ENCODE results near the gene GET4. TPM values are rescaled to one million over a fixed set of nuclear protein-coding genes. Genes with fewer than 3 reads are reported as not detected.
A peak's percentile ranks its signal among the peaks of the same experiment; 100 is the strongest.
"Not testable (repeated sequence)": the region's sequence is repeated elsewhere in the genome, so short reads cannot be mapped to it uniquely, and the experiment has no call there.

Gene GET4
- total RNA-seq, 1 donor: 17.7 TPM

DNA sequence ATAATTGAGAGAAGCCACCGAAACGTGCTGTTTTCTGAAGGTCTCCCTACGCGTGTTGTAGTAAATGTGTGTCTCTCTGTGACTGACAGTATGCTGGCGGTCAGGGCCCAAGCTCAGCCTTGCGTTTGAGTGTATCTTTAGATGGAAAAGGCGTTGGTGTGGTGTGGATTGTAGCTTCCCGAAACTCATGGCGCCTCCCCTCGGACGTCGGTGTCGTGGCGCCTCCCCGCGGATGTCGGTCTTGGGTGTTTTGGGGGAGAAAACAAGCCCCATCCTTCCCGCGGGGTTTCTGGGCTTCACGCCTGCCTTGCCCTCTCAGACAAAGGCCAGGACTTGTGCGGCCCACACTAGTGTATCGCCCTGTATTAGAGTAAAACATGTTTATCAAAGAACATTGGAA is 31.3 kb upstream of the GET4 start:
- Histone ChIP-seq H3K4me3 (ENCODE audit: insufficient read depth, low read length) (no peak overlapping the region), H3K27me3 (ENCODE audit: insufficient read depth, low read length) (no peaks in the 10 kb centered on the region), H3K4me1 (ENCODE audit: insufficient read depth, low read length) (no peaks in the 10 kb centered on the region), H3K27ac (ENCODE audit: low read depth, low read length) (no peak overlapping the region), H3K9me3 (ENCODE audit: low read depth, low read length) (no peaks in the 10 kb centered on the region), H2AFZ (ENCODE audit: low read length) (no peak overlapping the region), H3K36me3 (ENCODE audit: insufficient read depth, low read length) (peaks cover 41% of the 10 kb centered on the region), H4K20me1 (ENCODE audit: insufficient read depth, low read length) (peaks cover 7% of the 10 kb centered on the region), H3K4me2 (ENCODE audit: insufficient read depth, low read length) (no peak overlapping the region), H3K79me2 (ENCODE audit: insufficient read depth, low read length) (peaks cover 40% of the 10 kb centered on the region)
- peak; percentile 47 for DNase-seq (ENCODE audit: insufficient read length, low spot score, missing footprints)
- TF ChIP-seq, protein P1, sequence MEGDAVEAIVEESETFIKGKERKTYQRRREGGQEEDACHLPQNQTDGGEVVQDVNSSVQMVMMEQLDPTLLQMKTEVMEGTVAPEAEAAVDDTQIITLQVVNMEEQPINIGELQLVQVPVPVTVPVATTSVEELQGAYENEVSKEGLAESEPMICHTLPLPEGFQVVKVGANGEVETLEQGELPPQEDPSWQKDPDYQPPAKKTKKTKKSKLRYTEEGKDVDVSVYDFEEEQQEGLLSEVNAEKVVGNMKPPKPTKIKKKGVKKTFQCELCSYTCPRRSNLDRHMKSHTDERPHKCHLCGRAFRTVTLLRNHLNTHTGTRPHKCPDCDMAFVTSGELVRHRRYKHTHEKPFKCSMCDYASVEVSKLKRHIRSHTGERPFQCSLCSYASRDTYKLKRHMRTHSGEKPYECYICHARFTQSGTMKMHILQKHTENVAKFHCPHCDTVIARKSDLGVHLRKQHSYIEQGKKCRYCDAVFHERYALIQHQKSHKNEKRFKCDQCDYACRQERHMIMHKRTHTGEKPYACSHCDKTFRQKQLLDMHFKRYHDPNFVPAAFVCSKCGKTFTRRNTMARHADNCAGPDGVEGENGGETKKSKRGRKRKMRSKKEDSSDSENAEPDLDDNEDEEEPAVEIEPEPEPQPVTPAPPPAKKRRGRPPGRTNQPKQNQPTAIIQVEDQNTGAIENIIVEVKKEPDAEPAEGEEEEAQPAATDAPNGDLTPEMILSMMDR (IDR thresholded peaks at IDR 0.05; ENCODE audit: extremely low read depth, low read depth, low read length): no peak

GRCh38 chr7:845731-846130 is 30.6 kb upstream of the GET4 start:
- H3K9me3 ChIP-seq (ENCODE audit: low read depth, low read length): no peaks in the 10 kb centered on the region
- no peaks in the 10 kb centered on the region for H3K4me1 ChIP-seq (ENCODE audit: insufficient read depth, low read length)
- no peak overlapping the region for H3K27ac ChIP-seq (ENCODE audit: low read depth, low read length)
- H4K20me1 ChIP-seq (ENCODE audit: insufficient read depth, low read length): peaks cover 7% of the 10 kb centered on the region
- TF ChIP-seq, protein P1 (IDR thresholded peaks at IDR 0.05; ENCODE audit: extremely low read depth, low read depth, low read length): no peak
- no peak overlapping the region for H2AFZ ChIP-seq (ENCODE audit: low read length)
- DNase-seq (ENCODE audit: insufficient read length, low spot score, missing footprints): peak; percentile 49
- no peaks in the 10 kb centered on the region for H3K27me3 ChIP-seq (ENCODE audit: insufficient read depth, low read length)
- peaks cover 38% of the 10 kb centered on the region for H3K36me3 ChIP-seq (ENCODE audit: insufficient read depth, low read length)
- no peak overlapping the region for H3K4me3 ChIP-seq (ENCODE audit: insufficient read depth, low read length)
- H3K79me2 ChIP-seq (ENCODE audit: insufficient read depth, low read length): peaks cover 36% of the 10 kb centered on the region
- no peak overlapping the region for H3K4me2 ChIP-seq (ENCODE audit: insufficient read depth, low read length)

GRCh38 chr7:846958-847650 is 29.2 kb upstream of the GET4 start:
- not testable (repeated sequence) for H3K27me3 ChIP-seq (ENCODE audit: insufficient read depth, low read length); H4K20me1 ChIP-seq (ENCODE audit: insufficient read depth, low read length); H2AFZ ChIP-seq (ENCODE audit: low read length); H3K4me2 ChIP-seq (ENCODE audit: insufficient read depth, low read length); H3K4me3 ChIP-seq (ENCODE audit: insufficient read depth, low read length); H3K4me1 ChIP-seq (ENCODE audit: insufficient read depth, low read length); H3K9me3 ChIP-seq (ENCODE audit: low read depth, low read length); H3K27ac ChIP-seq (ENCODE audit: low read depth, low read length)
- Histone ChIP-seq H3K79me2 (ENCODE audit: insufficient read depth, low read length) (peaks cover 32% of the 10 kb centered on the region), H3K36me3 (ENCODE audit: insufficient read depth, low read length) (peaks cover 37% of the 10 kb centered on the region)
- DNase-seq (ENCODE audit: insufficient read length, low spot score, missing footprints): peak; percentile 63

- not testable (repeated sequence) for H4K20me1 ChIP-seq (ENCODE audit: insufficient read depth, low read length); DNase-seq (ENCODE audit: insufficient read length, low spot score, missing footprints); H3K9me3 ChIP-seq (ENCODE audit: low read depth, low read length); H3K4me3 ChIP-seq (ENCODE audit: insufficient read depth, low read length); H3K4me1 ChIP-seq (ENCODE audit: insufficient read depth, low read length); H2AFZ ChIP-seq (ENCODE audit: low read length); H3K27me3 ChIP-seq (ENCODE audit: insufficient read depth, low read length); H3K4me2 ChIP-seq (ENCODE audit: insufficient read depth, low read length); H3K27ac ChIP-seq (ENCODE audit: low read depth, low read length)
- Histone ChIP-seq H3K79me2 (ENCODE audit: insufficient read depth, low read length) (peaks cover 26% of the 10 kb centered on the region), H3K36me3 (ENCODE audit: insufficient read depth, low read length) (peaks cover 37% of the 10 kb centered on the region)
These were observed 28.6 kb upstream of the GET4 start for GRCh38 chr7:847728-848127.

DNA sequence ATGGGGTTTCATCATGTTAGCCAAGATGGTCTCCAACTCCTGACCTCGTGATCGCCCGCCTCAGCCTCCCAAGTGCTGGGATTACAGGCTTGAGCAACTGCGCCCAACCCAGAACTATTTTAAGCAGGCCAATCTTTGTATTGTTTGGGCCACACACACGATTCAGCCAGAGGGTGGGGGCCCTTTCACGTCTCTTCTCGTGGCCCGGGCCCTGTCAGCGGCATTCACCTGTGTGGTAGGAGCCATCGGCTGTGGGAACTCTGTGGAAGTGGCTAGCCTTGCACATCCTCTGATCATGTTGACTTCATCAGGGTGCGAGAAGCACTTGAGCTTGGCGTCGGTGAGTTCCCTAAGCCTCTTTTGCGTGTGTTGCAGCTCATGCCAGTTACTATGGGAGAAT is 27.2 kb upstream of the GET4 start:
- no peaks in the 10 kb centered on the region for H3K9me3 ChIP-seq (ENCODE audit: low read depth, low read length)
- no peaks in the 10 kb centered on the region for H3K4me1 ChIP-seq (ENCODE audit: insufficient read depth, low read length)
- no peak overlapping the region for H3K4me3 ChIP-seq (ENCODE audit: insufficient read depth, low read length)
- peaks cover 20% of the 10 kb centered on the region for H3K79me2 ChIP-seq (ENCODE audit: insufficient read depth, low read length)
- no peaks in the 10 kb centered on the region for H3K27me3 ChIP-seq (ENCODE audit: insufficient read depth, low read length)
- peak; percentile 46 for DNase-seq (ENCODE audit: insufficient read length, low spot score, missing footprints)
- TF ChIP-seq, protein P1 (IDR thresholded peaks at IDR 0.05; ENCODE audit: extremely low read depth, low read depth, low read length): no peak
- H3K4me2 ChIP-seq (ENCODE audit: insufficient read depth, low read length): no peak overlapping the region
- H2AFZ ChIP-seq (ENCODE audit: low read length): no peak overlapping the region
- H4K20me1 ChIP-seq (ENCODE audit: insufficient read depth, low read length): peaks cover 2% of the 10 kb centered on the region
- H3K36me3 ChIP-seq (ENCODE audit: insufficient read depth, low read length): peaks cover 37% of the 10 kb centered on the region
- no peak overlapping the region for H3K27ac ChIP-seq (ENCODE audit: low read depth, low read length)

Measured in osteoblast (primary cell).